ENCODE data around the gene CBARP.

The CBARP gene

GRCh38 chr19:1219786-1220476 is 17.9 kb downstream of the CBARP start:
- H2AFZ ChIP-seq (ENCODE audit: low read depth, low read length, severe bottlenecking): no peak overlapping the region
- no peaks in the 10 kb centered on the region for H3K27me3 ChIP-seq (ENCODE audit: low read length)
- no peak overlapping the region for H3K4me2 ChIP-seq (ENCODE audit: low read depth, low read length, poor library complexity, severe bottlenecking)
- H4K20me1 ChIP-seq (ENCODE audit: low read depth, low read length): no peaks in the 10 kb centered on the region
- H3K4me3 ChIP-seq (ENCODE audit: insufficient read depth, low read length, poor library complexity, severe bottlenecking): no peak overlapping the region
- no peaks in the 10 kb centered on the region for H3K36me3 ChIP-seq (ENCODE audit: low read length)
- no peaks in the 10 kb centered on the region for H3K9me2 ChIP-seq (replicated peaks; ENCODE audit: insufficient read depth, low read length)
- no peak overlapping the region for H3K9ac ChIP-seq (ENCODE audit: low read length)
- H3F3A ChIP-seq (ENCODE audit: insufficient read depth): no peaks in the 10 kb centered on the region
- peaks cover 6% of the 10 kb centered on the region; the same call in 1 of the 2 replicates for H3K79me2 ChIP-seq (ENCODE audit: insufficient read depth, low read length)
- H3K27ac ChIP-seq (ENCODE audit: low read depth, low read length): no peak overlapping the region
- TF ChIP-seq EZH2phosphoT487 (conservative IDR thresholded peaks at IDR 0.05; ENCODE audit: low read length) (no peak), CTCF (IDR thresholded peaks at IDR 0.05; ENCODE audit: insufficient read depth, low read length, poor library complexity, severe bottlenecking) (no peak)
- H3K9me3 ChIP-seq (ENCODE audit: insufficient read depth, low read length): no peaks in the 10 kb centered on the region

- Histone ChIP-seq H3K9me3 (ENCODE audit: insufficient read depth, low read length) (no peaks in the 10 kb centered on the region), H3K36me3 (ENCODE audit: low read length) (no peaks in the 10 kb centered on the region), H3K9ac (ENCODE audit: low read length) (no peak overlapping the region), H3K4me2 (ENCODE audit: low read depth, low read length, poor library complexity, severe bottlenecking) (no peak overlapping the region), H3K79me2 (ENCODE audit: insufficient read depth, low read length) (peaks cover 14% of the 10 kb centered on the region; the same call in 1 of the 2 replicates), H3K9me2 (replicated peaks; ENCODE audit: insufficient read depth, low read length) (no peaks in the 10 kb centered on the region), H3F3A (ENCODE audit: insufficient read depth) (no peaks in the 10 kb centered on the region), H4K20me1 (ENCODE audit: low read depth, low read length) (no peaks in the 10 kb centered on the region), H3K4me3 (ENCODE audit: insufficient read depth, low read length, poor library complexity, severe bottlenecking) (no peak overlapping the region), H2AFZ (ENCODE audit: low read depth, low read length, severe bottlenecking) (no peak overlapping the region), H3K27ac (ENCODE audit: low read depth, low read length) (no peak overlapping the region), H3K27me3 (ENCODE audit: low read length) (no peaks in the 10 kb centered on the region)
- TF ChIP-seq EZH2phosphoT487 (conservative IDR thresholded peaks at IDR 0.05; ENCODE audit: low read length) (no peak), CTCF (IDR thresholded peaks at IDR 0.05; ENCODE audit: insufficient read depth, low read length, poor library complexity, severe bottlenecking) (no peak)
Observed at GRCh38 chr19:1218751-1219567, 18.8 kb downstream of the CBARP start.

GRCh38 chr19:1217366-1217765 is 20.4 kb downstream of the CBARP start:
- Histone ChIP-seq H3K36me3 (ENCODE audit: low read length) (no peaks in the 10 kb centered on the region), H3K9ac (ENCODE audit: low read length) (no peak overlapping the region), H3K27ac (ENCODE audit: low read depth, low read length) (no peak overlapping the region), H3K9me2 (replicated peaks; ENCODE audit: insufficient read depth, low read length) (no peaks in the 10 kb centered on the region), H3K4me2 (ENCODE audit: low read depth, low read length, poor library complexity, severe bottlenecking) (no peak overlapping the region), H3F3A (ENCODE audit: insufficient read depth) (no peaks in the 10 kb centered on the region), H4K20me1 (ENCODE audit: low read depth, low read length) (no peaks in the 10 kb centered on the region), H3K9me3 (ENCODE audit: insufficient read depth, low read length) (no peaks in the 10 kb centered on the region), H2AFZ (ENCODE audit: low read depth, low read length, severe bottlenecking) (no peak overlapping the region), H3K79me2 (ENCODE audit: insufficient read depth, low read length) (peaks cover 14% of the 10 kb centered on the region; the same call in 1 of the 2 replicates), H3K4me3 (ENCODE audit: insufficient read depth, low read length, poor library complexity, severe bottlenecking) (no peak overlapping the region), H3K27me3 (ENCODE audit: low read length) (no peaks in the 10 kb centered on the region)
- TF ChIP-seq EZH2phosphoT487 (conservative IDR thresholded peaks at IDR 0.05; ENCODE audit: low read length): no peak
- TF ChIP-seq CTCF (IDR thresholded peaks at IDR 0.05; ENCODE audit: insufficient read depth, low read length, poor library complexity, severe bottlenecking): no peak

Data from SU-DHL-6 (cell line).